Thoracic aorta (tissue), 2 donors: ENCODE results near the gene CDC14C. TPM values are rescaled to one million over a fixed set of nuclear protein-coding genes. Genes with fewer than 3 reads are reported as not detected.

ENCODE experiments used
- ATAC-seq: fragments of 150-250 bp; one replicate; pipeline ENCODE4 v1.8.0; 2017; ENCODE audit warnings: low read depth; ENCODE audit not compliant: insufficient number of reproducible peaks, low FRiP score
- DNase-seq: peaks from one replicate; pipeline ENCODE4 v3.0.0-alpha.2; 2020; ENCODE audit warnings: low spot score
- H3K27ac ChIP-seq, 2 donors: fragments of 200-600 bp; sonication (generic); 1 replicate in 1 of 2; 2 replicates in 1 of 2; pipeline ENCODE4 v1.5.1; 2016; ENCODE audit warnings: mild to moderate bottlenecking in 2 of 2, moderate library complexity in 2 of 2
- H3K27me3 ChIP-seq: fragments of 200-600 bp; sonication (generic); replicated peaks from 2 replicates; pipeline ENCODE4 v1.6.0; 2016; ENCODE audit warnings: mild to moderate bottlenecking; ENCODE audit not compliant: insufficient read depth
- H3K36me3 ChIP-seq: fragments of 200-600 bp; sonication (generic); one replicate; pipeline ENCODE4 v1.5.1; 2016
- H3K4me1 ChIP-seq, 2 donors: fragments of 200-600 bp; sonication (generic); 1 replicate in 1 of 2; 2 replicates in 1 of 2; pipeline versions ENCODE4 v1.5.1 to v1.6.0; 2016; ENCODE audit warnings: low read depth in 2 of 2, mild to moderate bottlenecking in 1 of 2; ENCODE audit not compliant: control insufficient read depth in 1 of 2
- H3K4me3 ChIP-seq: fragments of 200-600 bp; sonication (generic); 2 replicates; pipeline ENCODE4 v1.5.1; 2016; ENCODE audit warnings: mild to moderate bottlenecking
- H3K9me3 ChIP-seq: fragments of 200-600 bp; sonication (generic); 2 replicates; pipeline ENCODE4 v1.5.1; 2016
- total RNA-seq, 2 donors: library from RNA; depleted of rRNA; stranded (reverse); fragments of >200 nt; gene quantifications; one replicate each; pipeline versions ENCODE4 v1.1.0 to v1.2.3, GENCODE V29; 2016
- TF ChIP-seq, protein P1 (sequence below): fragments of 200-600 bp; sonication (generic); IDR thresholded peaks from one replicate; pipeline ENCODE4 v1.5.1; 2019; ENCODE audit warnings: antibody characterized with exemption

The CDC14C gene
- total RNA-seq, 2 donors from 2014 or later = not detected

DNA sequence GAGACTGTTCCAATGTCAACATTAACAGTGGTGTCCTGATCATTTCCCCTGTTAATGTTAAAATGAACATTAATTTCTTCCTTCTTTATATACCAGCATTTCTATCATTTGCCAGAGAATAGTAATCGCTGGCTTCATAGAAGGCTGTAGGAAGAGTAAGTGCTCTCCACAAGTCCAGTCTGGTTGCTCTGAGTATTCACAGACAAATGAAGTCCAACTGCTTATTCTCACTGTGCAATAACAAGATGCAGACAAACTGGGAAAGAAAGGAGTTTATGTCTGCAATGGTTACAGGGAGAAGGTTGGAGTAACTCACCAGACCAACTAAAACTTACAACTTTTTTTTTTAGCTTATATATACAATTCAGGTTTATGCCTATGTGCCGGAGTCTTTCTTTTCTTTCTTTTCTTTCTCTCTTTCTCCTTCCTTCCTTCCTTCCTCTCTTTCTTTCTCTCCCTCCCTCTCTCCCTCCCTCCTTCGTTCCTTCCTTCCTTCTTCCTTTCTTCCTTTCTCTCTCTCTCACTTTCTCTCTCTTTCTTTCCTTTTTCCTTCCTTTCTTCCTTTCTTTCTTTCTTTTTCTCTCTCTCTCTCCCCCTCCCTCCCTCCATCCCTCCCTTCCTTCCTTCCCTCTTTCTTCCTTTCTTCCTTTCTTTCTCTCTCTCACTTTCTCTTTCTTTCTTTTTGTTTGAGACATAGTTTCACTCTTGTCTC lies 19.1 kb downstream of the CDC14C start:
- no peaks in the 10 kb centered on the region for H3K27me3 ChIP-seq
- H3K36me3 ChIP-seq = no peaks in the 10 kb centered on the region
- no peak overlapping the region for H3K27ac ChIP-seq
- H3K4me3 ChIP-seq = no peak overlapping the region
- no peak for ATAC-seq
- no peak for DNase-seq
- TF ChIP-seq, protein P1, sequence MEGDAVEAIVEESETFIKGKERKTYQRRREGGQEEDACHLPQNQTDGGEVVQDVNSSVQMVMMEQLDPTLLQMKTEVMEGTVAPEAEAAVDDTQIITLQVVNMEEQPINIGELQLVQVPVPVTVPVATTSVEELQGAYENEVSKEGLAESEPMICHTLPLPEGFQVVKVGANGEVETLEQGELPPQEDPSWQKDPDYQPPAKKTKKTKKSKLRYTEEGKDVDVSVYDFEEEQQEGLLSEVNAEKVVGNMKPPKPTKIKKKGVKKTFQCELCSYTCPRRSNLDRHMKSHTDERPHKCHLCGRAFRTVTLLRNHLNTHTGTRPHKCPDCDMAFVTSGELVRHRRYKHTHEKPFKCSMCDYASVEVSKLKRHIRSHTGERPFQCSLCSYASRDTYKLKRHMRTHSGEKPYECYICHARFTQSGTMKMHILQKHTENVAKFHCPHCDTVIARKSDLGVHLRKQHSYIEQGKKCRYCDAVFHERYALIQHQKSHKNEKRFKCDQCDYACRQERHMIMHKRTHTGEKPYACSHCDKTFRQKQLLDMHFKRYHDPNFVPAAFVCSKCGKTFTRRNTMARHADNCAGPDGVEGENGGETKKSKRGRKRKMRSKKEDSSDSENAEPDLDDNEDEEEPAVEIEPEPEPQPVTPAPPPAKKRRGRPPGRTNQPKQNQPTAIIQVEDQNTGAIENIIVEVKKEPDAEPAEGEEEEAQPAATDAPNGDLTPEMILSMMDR = no peak
- H3K9me3 ChIP-seq = no peaks in the 10 kb centered on the region
- H3K4me1 ChIP-seq = no peaks in the 10 kb centered on the region

DNA sequence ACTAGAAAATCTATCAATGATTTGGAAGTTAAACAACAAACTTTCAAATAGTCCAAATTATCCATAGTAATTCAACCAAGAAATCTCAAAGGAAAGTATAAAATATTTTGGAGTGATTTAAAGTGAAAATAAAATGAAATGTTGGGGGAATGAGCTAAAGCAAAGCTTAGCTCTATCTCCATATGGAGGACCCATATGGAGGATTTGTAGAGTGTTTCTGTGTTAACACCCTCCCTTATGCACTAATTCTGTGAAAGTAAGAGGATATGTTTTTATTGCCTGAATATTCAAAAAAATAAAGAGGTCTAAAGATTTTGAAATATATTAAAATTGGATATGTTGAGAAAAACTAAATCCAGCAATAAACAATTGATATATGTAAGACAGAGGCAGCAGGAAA lies 31.6 kb downstream of the CDC14C start:
- no peak for DNase-seq
- TF ChIP-seq, protein P1 = no peak
- no peak for ATAC-seq

DNA sequence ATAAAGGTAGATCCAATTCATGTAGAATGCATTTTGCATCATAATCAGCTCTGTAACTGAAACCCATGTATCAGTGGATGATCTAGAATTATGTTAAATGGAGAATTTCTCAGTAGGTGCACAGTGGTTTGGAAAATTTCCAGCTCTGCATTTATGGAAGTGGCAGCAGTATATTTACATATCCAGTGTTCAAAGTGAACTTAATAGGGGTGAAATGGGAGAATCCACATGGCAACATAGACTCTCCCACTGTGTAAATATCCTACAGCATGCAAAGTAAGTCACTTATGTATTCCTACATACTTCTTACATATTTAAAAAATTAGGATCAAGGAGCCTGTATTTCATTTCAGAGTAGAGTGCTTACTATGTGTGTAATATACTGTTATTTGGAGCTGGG lies 35.3 kb downstream of the CDC14C start:
- ATAC-seq = no peak
- no peaks in the 10 kb centered on the region for H3K27me3 ChIP-seq

More for the DNA sequence above, 31.6 kb downstream of the CDC14C start:
- no peak overlapping the region for H3K4me3 ChIP-seq
- no peaks in the 10 kb centered on the region for H3K27me3 ChIP-seq
- H3K4me1 ChIP-seq = no peaks in the 10 kb centered on the region
- no peaks in the 10 kb centered on the region for H3K36me3 ChIP-seq
- no peak overlapping the region for H3K27ac ChIP-seq
- H3K9me3 ChIP-seq = no peaks in the 10 kb centered on the region

DNA sequence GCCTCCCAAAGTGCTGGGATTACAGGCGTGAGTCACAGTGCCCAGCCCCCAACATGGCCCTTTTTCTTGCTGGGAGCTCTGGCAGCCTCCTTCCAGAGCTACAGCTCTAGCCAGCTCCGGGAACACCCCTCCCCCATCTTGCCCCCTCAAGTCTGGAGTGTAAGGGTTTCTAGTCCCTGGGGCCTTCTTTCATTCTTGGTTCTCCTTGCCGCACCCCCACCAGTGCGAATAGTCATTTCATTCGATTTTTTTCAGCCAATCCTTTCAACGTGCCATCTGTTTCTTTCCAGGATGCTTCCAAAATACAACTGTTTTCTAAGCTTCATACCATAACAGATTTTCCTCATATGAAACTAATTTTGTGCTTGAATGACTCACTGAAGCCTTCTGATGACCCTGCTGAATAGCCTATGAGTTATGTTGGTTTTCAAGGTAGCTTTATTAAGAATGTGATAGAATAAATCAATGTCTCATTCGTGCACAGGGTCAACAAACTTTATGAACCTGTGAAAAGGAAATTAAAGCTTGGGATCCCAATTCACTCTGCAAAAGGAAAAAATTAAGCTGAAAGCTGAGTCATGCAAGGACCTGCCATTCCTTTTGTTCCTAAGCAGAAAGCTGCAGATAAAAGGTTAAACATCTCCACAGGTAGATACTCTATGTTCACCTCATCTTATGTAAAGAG lies 38.6 kb downstream of the CDC14C start:
- no peaks in the 10 kb centered on the region for H3K27me3 ChIP-seq
- no peak for DNase-seq

More for the DNA sequence above, 35.3 kb downstream of the CDC14C start:
- Histone ChIP-seq H3K4me3 (no peak overlapping the region), H3K36me3 (no peaks in the 10 kb centered on the region), H3K27ac (no peak overlapping the region), H3K9me3 (no peaks in the 10 kb centered on the region), H3K4me1 (no peaks in the 10 kb centered on the region)
- DNase-seq = no peak
- TF ChIP-seq, protein P1 = no peak

DNA sequence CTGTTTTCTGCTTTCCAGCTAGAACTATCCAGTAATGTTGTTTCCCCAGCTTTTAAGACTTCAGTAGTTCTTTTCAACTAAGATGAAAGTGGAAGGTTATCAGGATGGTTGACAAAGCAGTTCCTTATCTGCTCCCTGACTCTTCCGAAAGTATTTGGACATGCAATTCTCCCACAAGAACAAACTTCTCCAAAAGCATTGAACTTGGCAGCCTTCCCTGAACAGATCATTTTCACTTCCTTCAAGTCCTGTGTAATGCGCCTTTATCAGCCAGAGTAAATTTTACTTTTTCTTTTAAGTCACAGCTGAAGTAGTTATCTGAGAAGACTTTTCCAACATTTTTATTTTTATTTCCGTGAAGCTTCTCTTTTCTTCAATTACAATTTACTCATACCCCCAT lies 39.7 kb downstream of the CDC14C start:
- no peak for DNase-seq
- TF ChIP-seq, protein P1 = no peak
- no peaks in the 10 kb centered on the region for H3K4me1 ChIP-seq
- no peak for ATAC-seq
- no peaks in the 10 kb centered on the region for H3K9me3 ChIP-seq
- no peak overlapping the region for H3K4me3 ChIP-seq
- H3K27me3 ChIP-seq = no peaks in the 10 kb centered on the region
- no peak overlapping the region for H3K27ac ChIP-seq
- no peaks in the 10 kb centered on the region for H3K36me3 ChIP-seq

More for the DNA sequence above, 38.6 kb downstream of the CDC14C start:
- H3K4me1 ChIP-seq = no peaks in the 10 kb centered on the region
- H3K9me3 ChIP-seq = no peaks in the 10 kb centered on the region
- H3K36me3 ChIP-seq = no peaks in the 10 kb centered on the region
- H3K4me3 ChIP-seq = no peak overlapping the region
- H3K27ac ChIP-seq = no peak overlapping the region
- TF ChIP-seq, protein P1 = no peak
- no peak for ATAC-seq
